Testis (tissue), 3 donors: ENCODE data around the gene PPP1R3F. TPM values are rescaled to one million over a fixed set of nuclear protein-coding genes. Genes with fewer than 3 reads are reported as not detected.

ENCODE experiments used
- DNase-seq: peaks from one replicate; pipeline ENCODE4 v3.0.0-alpha.2; 2019
- H3K27ac ChIP-seq, 2 donors: fragments of 200-600 bp; sonication (generic); one replicate each; pipeline ENCODE4 v1.5.1; 2019
- H3K27me3 ChIP-seq: fragments of 200-600 bp; sonication (generic); one replicate; pipeline ENCODE4 v1.5.1; 2019
- H3K36me3 ChIP-seq: fragments of 200-600 bp; sonication (generic); one replicate; pipeline ENCODE4 v1.5.1; 2017; ENCODE audit warnings: low read depth; ENCODE audit errors: missing control alignments
- H3K4me1 ChIP-seq: fragments of 200-600 bp; sonication (generic); one replicate; pipeline ENCODE4 v1.5.1; 2019
- H3K4me3 ChIP-seq, 2 donors: fragments of 200-600 bp; sonication (generic); one replicate each; pipeline ENCODE4 v1.5.1; 2017 to 2019
- H3K9me3 ChIP-seq: fragments of 200-600 bp; sonication (generic); one replicate; pipeline ENCODE4 v1.5.1; 2017
- CTCF ChIP-seq, 3 experiments: fragments of 450-650 bp in 2 of 3; fragments of 200-600 bp in 1 of 3; sonication (generic) in 1 of 3; IDR thresholded peaks; one replicate each; pipeline ENCODE4 v1.5.1; 2016 to 2019; ENCODE audit warnings: antibody characterized with exemption in 3 of 3, mild to moderate bottlenecking in 2 of 3, moderate library complexity in 1 of 3
- POLR2A ChIP-seq: fragments of 450-650 bp; IDR thresholded peaks from one replicate; pipeline ENCODE4 v1.6.1; 2017; ENCODE audit warnings: antibody characterized with exemption, mild to moderate bottlenecking, moderate library complexity
- WGBS, 2 donors: methylation state at CpG; one replicate each; pipeline ENCODE4 v1.1.5; 2018; 5-methylcytosine and 5-hydroxymethylcytosine counted together
- intact Hi-C: fragments of 100-400 bp; cut with DNase I; formaldehyde crosslinking; loops from one replicate; pipeline ENCODE4 v1.15.1; 2023; ENCODE audit warnings: low total_unique reads
- polyA plus RNA-seq: library from polyadenylated mRNA; stranded (reverse); fragments of 350-450 nt; fragmentation: Illumina TruSeq; extraction: RNeasy Lipid Tissue Mini Kit (QIAGEN cat#74804); gene quantifications from one replicate; pipeline ENCODE4 v1.2.3, GENCODE V29; 2014; ENCODE audit warnings: low read depth, low replicate concordance; ENCODE audit not compliant: insufficient read depth
- total RNA-seq, 2 donors: library from RNA; depleted of rRNA; stranded (reverse); fragments of >200 nt; gene quantifications; one replicate each; pipeline ENCODE4 v1.2.3, GENCODE V29; 2016

PPP1R3F gene
- total and polyA plus RNA-seq, 3 donors from 2014 or later = 7.6 to 18.0 (median 17.6) TPM

- WGBS, 2 donors = 0 to 1% methylated on average over 38 to 45 of the region's 45 CpGs
- Histone ChIP-seq H3K36me3 (no peaks in the 10 kb centered on the region), H3K4me3 (peak overlapping the region; percentile 59 to 60), H3K27me3 (no peaks in the 10 kb centered on the region), H3K4me1 (no peaks in the 10 kb centered on the region), H3K27ac (peak overlapping the region; percentile 86 to 92), H3K9me3 (no peaks in the 10 kb centered on the region)
- peak; percentile 98 for DNase-seq
- intact Hi-C loops = no loop called here
- TF ChIP-seq CTCF (IDR thresholded peaks at IDR 0.05) = no peak
Measured at GRCh38 chrX:49269010-49269766, 405 bp upstream of the PPP1R3F start.

GRCh38 chrX:49270249-49270921, 792 bp downstream of the PPP1R3F start:
- Histone ChIP-seq H3K9me3 (no peaks in the 10 kb centered on the region), H3K4me3 (peak overlapping the region; percentile 60 to 74), H3K27me3 (no peaks in the 10 kb centered on the region), H3K36me3 (no peaks in the 10 kb centered on the region), H3K27ac (peak overlapping the region; percentile 90 to 92), H3K4me1 (no peaks in the 10 kb centered on the region)
- intact Hi-C loops = no loop called here
- WGBS, 2 donors = 44% methylated on average over 57 of the region's 66 CpGs; no CpG with 5 or more reads in 1 of the 2 donors
- DNase-seq = no peak
- TF ChIP-seq CTCF (IDR thresholded peaks at IDR 0.05) (no peak), POLR2A (no peak)

GRCh38 chrX:49271341-49271740, 1.7 kb downstream of the PPP1R3F start:
- WGBS, 2 donors = 70% methylated on average over 2 of the region's 2 CpGs; no CpG with 5 or more reads in 1 of the 2 donors
- no peak for DNase-seq

GRCh38 chrX:49272421-49272820, 2.8 kb downstream of the PPP1R3F start:
- TF ChIP-seq CTCF (IDR thresholded peaks at IDR 0.05) (no peak), POLR2A (no peak)
- Histone ChIP-seq H3K4me3 (no peak overlapping the region), H3K27me3 (no peaks in the 10 kb centered on the region), H3K9me3 (no peaks in the 10 kb centered on the region), H3K27ac (no peak overlapping the region), H3K4me1 (no peaks in the 10 kb centered on the region), H3K36me3 (no peaks in the 10 kb centered on the region)
- intact Hi-C loops = no loop called here
- WGBS, 2 donors = 44 to 59% methylated on average over 1 to 6 of the region's 6 CpGs
- DNase-seq = no peak

More at GRCh38 chrX:49271341-49271740, 1.7 kb downstream of the PPP1R3F start:
- Histone ChIP-seq H3K36me3 (no peaks in the 10 kb centered on the region), H3K4me3 (no peak overlapping the region), H3K27ac (no peak overlapping the region), H3K4me1 (no peaks in the 10 kb centered on the region), H3K9me3 (no peaks in the 10 kb centered on the region), H3K27me3 (no peaks in the 10 kb centered on the region)
- TF ChIP-seq POLR2A (no peak), CTCF (IDR thresholded peaks at IDR 0.05) (no peak)
- intact Hi-C loops = no loop called here
